Ovary (tissue), 9 donors: Measurements from ENCODE around the gene TPK1. TPM values are rescaled to one million over a fixed set of nuclear protein-coding genes. Genes with fewer than 3 reads are reported as not detected.

Experiments used
- DNase-seq, 5 donors: peaks; one replicate each; pipeline ENCODE4 v3.0.0-alpha.2; 2019 to 2020
- H3K27ac ChIP-seq, 2 donors: fragments of 200-600 bp; one replicate each; pipeline versions ENCODE4 v1.5.1 to v1.8.0; 2019 to 2022
- H3K27me3 ChIP-seq: fragments of 200-600 bp; one replicate; pipeline ENCODE4 v1.8.0; 2022
- H3K36me3 ChIP-seq: fragments of 200-600 bp; sonication (generic); one replicate; pipeline ENCODE4 v1.5.1; 2019
- H3K4me1 ChIP-seq: one replicate; pipeline ENCODE4 v1.8.1; 2013; ENCODE audit warnings: mild to moderate bottlenecking, moderate library complexity; ENCODE audit not compliant: insufficient read depth
- H3K4me3 ChIP-seq: fragments of 200-600 bp; sonication (generic); one replicate; pipeline ENCODE4 v1.5.1; 2017
- H3K9me3 ChIP-seq, 2 donors: fragments of 200-600 bp in 1 of 2; sonication (generic) in 1 of 2; one replicate each; pipeline versions ENCODE4 v1.5.1 to v1.8.1; 2013 to 2019; ENCODE audit warnings: mild to moderate bottlenecking in 1 of 2, moderate library complexity in 1 of 2
- CTCF ChIP-seq, 3 donors: fragments of 450-650 bp in 2 of 3; fragments of 200-600 bp in 1 of 3; IDR thresholded peaks; one replicate each; pipeline versions ENCODE4 v1.5.1 to v1.8.0; 2016 to 2022; ENCODE audit warnings: antibody characterized with exemption in 3 of 3, mild to moderate bottlenecking in 1 of 3
- EP300 ChIP-seq: sonication (generic); formaldehyde crosslinking; IDR thresholded peaks from one replicate; pipeline ENCODE4 v1.6.1; 2017; ENCODE audit warnings: antibody characterized with exemption
- POLR2A ChIP-seq: fragments of 450-650 bp; IDR thresholded peaks from one replicate; pipeline ENCODE4 v1.6.1; 2017; ENCODE audit warnings: antibody characterized with exemption, mild to moderate bottlenecking, moderate library complexity
- WGBS, 3 donors: extraction: QIAGEN DNeasy Blood & Tissue Kit in 1 of 3; methylation state at CpG; one replicate each; pipeline versions ENCODE4 v1.1.5 to v1.1.7; 2013 to 2017; 5-methylcytosine and 5-hydroxymethylcytosine counted together
- intact Hi-C, 4 donors: fragments of 100-400 bp; cut with DNase I; formaldehyde crosslinking; loops; one replicate each; pipeline versions ENCODE4 v1.11.0 to v1.15.1; 2022 to 2023
- polyA plus RNA-seq, 2 donors: library from polyadenylated mRNA; stranded (reverse); fragments of 200-250 nt in 1 of 2; fragments of 350-450 nt in 1 of 2; fragmentation: Illumina TruSeq in 1 of 2; extraction: RNeasy Lipid Tissue Mini Kit (QIAGEN cat#74804) in 1 of 2; gene quantifications; one replicate each; pipeline ENCODE4 v1.2.3, GENCODE V29; 2013 to 2014
- total RNA-seq, 7 donors: library from RNA; depleted of rRNA in 2 of 7; stranded (reverse); fragments of >200 nt in 2 of 7; fragmentation: NEBNext Ultra II Directional in 3 of 7; extraction: Animal tissue kit (Norgen Biotek cat#: 25700) in 3 of 7; gene quantifications; one replicate each; pipeline versions ENCODE4 v1.1.0 to v1.2.4, GENCODE V29; 2016 to 2023
- donor health status: DM: no; HTN: no; CAD: no; lungs with moderate emphysema.
- donor health status: DM: no; HTN: no; CAD: no.
- donor health status: Bipolar disorder and iron deficiency.
- donor health status: DM: yes; HTN: yes; CAD: no.
- donor health status: DM: no; HTN: no; CAD: no.
- donor health status: DM: yes; HTN: yes; CAD: no.

TPK1 gene
- total and polyA plus RNA-seq, 9 donors = 3.2 to 13.1 (median 4.6) TPM

- no peak for DNase-seq
- no peaks in the 10 kb centered on the region for H3K4me1 ChIP-seq
- intact Hi-C loops = no loop called here
- no peak overlapping the region for H3K4me3 ChIP-seq
- H3K9me3 ChIP-seq = no peaks in the 10 kb centered on the region
- H3K36me3 ChIP-seq = no peaks in the 10 kb centered on the region
- H3K27ac ChIP-seq = no peak overlapping the region
- WGBS, 3 donors = 90 to 98% (median 94%) methylated on average over 2 of the region's 2 CpGs
- no peak for TF ChIP-seq CTCF (IDR thresholded peaks at IDR 0.05)
- TF ChIP-seq POLR2A = no peak
- no peak for TF ChIP-seq EP300
- H3K27me3 ChIP-seq = no peaks in the 10 kb centered on the region
Observed at GRCh38 chr7:144474800-144475615, 360.8 kb downstream of the TPK1 start.

- no peak overlapping the region for H3K4me3 ChIP-seq
- WGBS, 3 donors = 92 to 94% (median 93%) methylated on average over 1 of the region's 1 CpG
- no peak for TF ChIP-seq CTCF (IDR thresholded peaks at IDR 0.05)
- no peak for TF ChIP-seq EP300
- TF ChIP-seq POLR2A = no peak
- H3K27ac ChIP-seq = no peak overlapping the region
- intact Hi-C loops = no loop called here
- no peaks in the 10 kb centered on the region for H3K27me3 ChIP-seq
- H3K9me3 ChIP-seq = no peaks in the 10 kb centered on the region
- no peaks in the 10 kb centered on the region for H3K4me1 ChIP-seq
- H3K36me3 ChIP-seq = no peaks in the 10 kb centered on the region
- DNase-seq = no peak
Observed at GRCh38 chr7:144474363-144474762, 361.5 kb downstream of the TPK1 start.

GRCh38 chr7:144473908-144474307 is 361.9 kb downstream of the TPK1 start:
- Histone ChIP-seq H3K36me3 (no peaks in the 10 kb centered on the region), H3K4me1 (no peaks in the 10 kb centered on the region), H3K27ac (no peak overlapping the region), H3K4me3 (no peak overlapping the region), H3K27me3 (no peaks in the 10 kb centered on the region), H3K9me3 (no peaks in the 10 kb centered on the region)
- no peak for DNase-seq
- 81 to 93% (median 89%) methylated on average over 1 of the region's 1 CpG for WGBS, 3 donors
- TF ChIP-seq CTCF (IDR thresholded peaks at IDR 0.05) (no peak), POLR2A (no peak)
- intact Hi-C loops = no loop called here

- Histone ChIP-seq H3K27me3 (no peaks in the 10 kb centered on the region), H3K4me1 (no peaks in the 10 kb centered on the region), H3K36me3 (no peaks in the 10 kb centered on the region), H3K9me3 (no peaks in the 10 kb centered on the region), H3K4me3 (no peak overlapping the region), H3K27ac (no peak overlapping the region)
- DNase-seq = no peak
- intact Hi-C loops = no loop called here
- TF ChIP-seq EP300 = no peak
- TF ChIP-seq POLR2A = no peak
- TF ChIP-seq CTCF (IDR thresholded peaks at IDR 0.05) = no peak
Observed at GRCh38 chr7:144470078-144470477, 365.8 kb downstream of the TPK1 start.
